HG02840 (cell line): ENCODE measurements around the gene ZNF138.
A peak's percentile ranks its signal among the peaks of the same experiment; 100 is the strongest.
"Not testable (repeated sequence)": the region's sequence is repeated elsewhere in the genome, so short reads cannot be mapped to it uniquely, and the experiment has no call there.

Experiments
- ATAC-seq: cut with Tn5 transposase; IDR thresholded peaks from one replicate; pipeline ENCODE4 v1.9.1; 2021; ENCODE audit warnings: mild to moderate bottlenecking, moderate library complexity, moderate number of reproducible peaks; ENCODE audit not compliant: unreplicated experiment, low FRiP score

Gene ZNF138

GRCh38 chr7:64794171-64794844, at the start of gene ZNF138:
Gene ZNF138 (plus strand): TSS chr7:64794428. CDS start chr7:64794569, 141 bp downstream.
- peak; percentile 100 for ATAC-seq

GRCh38 chr7:64744680-64745079, 49.5 kb upstream of the ZNF138 start:
- ATAC-seq = no peak

- no peak for ATAC-seq
Measured at GRCh38 chr7:64747802-64748201, 46.4 kb upstream of the ZNF138 start.

- ATAC-seq = no peak
Measured at GRCh38 chr7:64753032-64753431, 41.2 kb upstream of the ZNF138 start.

GRCh38 chr7:64755865-64756264, 38.4 kb upstream of the ZNF138 start:
- ATAC-seq = no peak

- no peak for ATAC-seq
Measured at GRCh38 chr7:64758151-64758550, 36.1 kb upstream of the ZNF138 start.

GRCh38 chr7:64768824-64769223, 25.4 kb upstream of the ZNF138 start:
- ATAC-seq = no peak

GRCh38 chr7:64774204-64774842, 19.9 kb upstream of the ZNF138 start:
- ATAC-seq = no peak

- ATAC-seq = no peak
Measured at GRCh38 chr7:64775289-64775688, 18.9 kb upstream of the ZNF138 start.

- not testable (repeated sequence) for ATAC-seq
Measured at GRCh38 chr7:64784842-64785241, 9.4 kb upstream of the ZNF138 start.

GRCh38 chr7:64787295-64787694, 6.9 kb upstream of the ZNF138 start:
- no peak for ATAC-seq

GRCh38 chr7:64789241-64789640, 5.0 kb upstream of the ZNF138 start:
- not testable (repeated sequence) for ATAC-seq

- no peak for ATAC-seq
Measured at GRCh38 chr7:64793106-64793755, 997 bp upstream of the ZNF138 start.

- no peak for ATAC-seq
Measured at GRCh38 chr7:64795176-64795575, 948 bp downstream of the ZNF138 start.

- not testable (repeated sequence) for ATAC-seq
Measured at GRCh38 chr7:64799169-64799568, 4.9 kb downstream of the ZNF138 start.

GRCh38 chr7:64802699-64803098, 8.5 kb downstream of the ZNF138 start:
- ATAC-seq = no peak

- no peak for ATAC-seq
Measured at GRCh38 chr7:64807731-64808365, 13.6 kb downstream of the ZNF138 start.

- no peak for ATAC-seq
Measured at GRCh38 chr7:64811767-64812166, 17.5 kb downstream of the ZNF138 start.

- ATAC-seq = no peak
Measured at GRCh38 chr7:64830926-64831325, 36.7 kb downstream of the ZNF138 start.

GRCh38 chr7:64832136-64832535, 37.9 kb downstream of the ZNF138 start:
- ATAC-seq = no peak

GRCh38 chr7:64834989-64835388, 40.8 kb downstream of the ZNF138 start:
- no peak for ATAC-seq
